ENCODE results near the gene STX10. TPM values are rescaled to one million over a fixed set of nuclear protein-coding genes. Genes with fewer than 3 reads are reported as not detected.

The STX10 gene
- polyA plus RNA-seq, 1 of the 3 experiments (the other 2 are of a cell fraction) = 163 TPM

DNA sequence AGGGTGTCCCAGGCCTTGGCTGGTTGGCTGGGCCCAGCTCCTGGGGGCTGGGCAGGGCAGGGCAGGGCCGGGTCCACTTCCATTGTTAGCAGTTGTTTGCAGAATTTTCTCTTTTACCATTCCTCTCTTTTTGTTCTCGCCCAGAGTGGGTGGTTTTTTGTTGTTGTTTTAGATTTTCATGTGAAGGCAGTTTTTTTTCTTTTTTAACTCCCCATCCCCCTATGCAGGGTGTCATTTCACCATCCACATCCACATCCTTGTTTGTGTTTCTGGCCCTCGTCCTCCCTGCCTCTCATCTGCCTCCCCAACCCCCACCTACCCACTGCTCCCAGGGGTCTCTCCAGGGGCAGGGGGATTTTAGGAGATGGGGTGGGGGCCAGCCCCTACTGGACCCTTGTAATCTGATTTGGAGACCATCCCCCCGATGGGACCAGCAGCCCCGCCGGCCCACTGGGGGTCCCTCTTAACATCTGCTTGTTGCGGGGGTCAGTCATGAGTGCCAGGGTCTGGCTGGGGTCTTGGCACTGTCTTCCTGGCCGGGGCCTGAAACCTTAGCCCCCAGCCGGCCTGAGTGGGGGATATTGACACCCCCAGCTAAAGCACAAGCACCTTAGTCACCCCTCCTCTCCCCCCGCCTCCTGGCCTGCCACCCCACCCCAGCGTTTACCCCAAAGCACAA is 10.4 kb downstream of the STX10 start:
- H3K36me3 ChIP-seq (replicated peaks in 1 of 2; ENCODE audit: control insufficient read depth in 1 of 2, insufficient read depth in 2 of 2, low read length in 1 of 2) = peaks cover 19 to 43% of the 10 kb centered on the region in 2 experiments
- H3K4me3 ChIP-seq (ENCODE audit: low read depth in 2 of 2, low read length in 1 of 2) = no peak overlapping the region
- no peak for TF ChIP-seq FOXJ3 (CRISPR knock-in tag; IDR thresholded peaks at IDR 0.05)
- 0 out of 2 replicates have a peak, but pooled peaks cover 4% of the 10 kb centered on the region for H4K20me1 ChIP-seq (ENCODE audit: insufficient read depth)
- ChIA-PET CTCF (no interaction called here), POLR2A (interaction anchor here (1.0 kb wide), 1 partner anchor 10 kb away, joined by 4 read pairs; the partner anchor contains the start of genes IER2 and STX10)
- no peaks in the 10 kb centered on the region for H3K9me2 ChIP-seq
- no peaks in the 10 kb centered on the region for H3K4me1 ChIP-seq (ENCODE audit: control insufficient read depth in 1 of 2, insufficient read depth in 2 of 2, low read depth in 1 of 2, low read length in 1 of 2)
- H3K4me2 ChIP-seq = no peak overlapping the region
- no peak overlapping the region for H3K9ac ChIP-seq
- H3K27me3 ChIP-seq (ENCODE audit: insufficient read depth) = no peaks in the 10 kb centered on the region
- H3K9me3 ChIP-seq = no peaks in the 10 kb centered on the region
- no peak overlapping the region for H2AFZ ChIP-seq (ENCODE audit: low read depth)
- H3K79me2 ChIP-seq (ENCODE audit: insufficient read depth) = peaks cover 14% of the 10 kb centered on the region; the same call in 1 of the 2 replicates
- H3F3A ChIP-seq (replicated peaks; ENCODE audit: insufficient read depth) = peaks cover 14% of the 10 kb centered on the region
- no peak for DNase-seq
- no peak overlapping the region for H3K27ac ChIP-seq (ENCODE audit: low read depth in 2 of 2, low read length in 1 of 2)
- WGBS (ENCODE audit: low lambda C conversion rate) = 67% methylated on average over 4 of the region's 11 CpGs

DNA sequence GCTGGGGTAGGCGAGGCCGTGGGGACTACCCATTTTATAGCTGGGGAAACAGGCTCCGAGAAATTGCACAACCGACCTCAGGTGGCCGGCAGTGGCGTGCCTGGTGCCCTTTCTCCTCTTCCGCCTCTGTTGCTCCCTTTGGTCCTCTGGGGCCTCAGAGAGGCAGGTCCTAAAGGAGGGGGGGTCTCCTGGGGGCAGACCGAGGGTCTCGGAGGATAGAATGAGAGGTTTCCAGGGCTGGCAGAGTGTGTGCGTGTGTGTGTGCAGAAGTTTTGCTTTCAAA is 11.3 kb downstream of the STX10 start:
- no peak overlapping the region for H3K4me2 ChIP-seq
- no peak overlapping the region for H3K9ac ChIP-seq
- no peak for DNase-seq
- H4K20me1 ChIP-seq (ENCODE audit: insufficient read depth) = peaks cover 13% of the 10 kb centered on the region
- H3K9me2 ChIP-seq = no peaks in the 10 kb centered on the region
- H3F3A ChIP-seq (replicated peaks; ENCODE audit: insufficient read depth) = peaks cover 14% of the 10 kb centered on the region
- no peaks in the 10 kb centered on the region for H3K9me3 ChIP-seq
- peaks cover 14 to 43% of the 10 kb centered on the region in 2 experiments for H3K36me3 ChIP-seq (replicated peaks in 1 of 2; ENCODE audit: control insufficient read depth in 1 of 2, insufficient read depth in 2 of 2, low read length in 1 of 2)
- no peak for TF ChIP-seq SIN3A (IDR thresholded peaks at IDR 0.05; ENCODE audit: borderline replicate concordance, low read depth, low read length)
- TF ChIP-seq FOSL2 (IDR thresholded peaks at IDR 0.05; ENCODE audit: borderline replicate concordance, low read depth) = no peak
- TF ChIP-seq GATA2 (CRISPR knock-in tag; IDR thresholded peaks at IDR 0.05) = no peak
- TF ChIP-seq FOXJ3 (CRISPR knock-in tag; IDR thresholded peaks at IDR 0.05) = no peak
- TF ChIP-seq, protein P1, sequence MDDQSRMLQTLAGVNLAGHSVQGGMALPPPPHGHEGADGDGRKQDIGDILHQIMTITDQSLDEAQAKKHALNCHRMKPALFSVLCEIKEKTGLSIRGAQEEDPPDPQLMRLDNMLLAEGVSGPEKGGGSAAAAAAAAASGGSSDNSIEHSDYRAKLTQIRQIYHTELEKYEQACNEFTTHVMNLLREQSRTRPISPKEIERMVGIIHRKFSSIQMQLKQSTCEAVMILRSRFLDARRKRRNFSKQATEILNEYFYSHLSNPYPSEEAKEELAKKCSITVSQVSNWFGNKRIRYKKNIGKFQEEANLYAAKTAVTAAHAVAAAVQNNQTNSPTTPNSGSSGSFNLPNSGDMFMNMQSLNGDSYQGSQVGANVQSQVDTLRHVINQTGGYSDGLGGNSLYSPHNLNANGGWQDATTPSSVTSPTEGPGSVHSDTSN (IDR thresholded peaks at IDR 0.05) = no peak
- TF ChIP-seq, protein P2, sequence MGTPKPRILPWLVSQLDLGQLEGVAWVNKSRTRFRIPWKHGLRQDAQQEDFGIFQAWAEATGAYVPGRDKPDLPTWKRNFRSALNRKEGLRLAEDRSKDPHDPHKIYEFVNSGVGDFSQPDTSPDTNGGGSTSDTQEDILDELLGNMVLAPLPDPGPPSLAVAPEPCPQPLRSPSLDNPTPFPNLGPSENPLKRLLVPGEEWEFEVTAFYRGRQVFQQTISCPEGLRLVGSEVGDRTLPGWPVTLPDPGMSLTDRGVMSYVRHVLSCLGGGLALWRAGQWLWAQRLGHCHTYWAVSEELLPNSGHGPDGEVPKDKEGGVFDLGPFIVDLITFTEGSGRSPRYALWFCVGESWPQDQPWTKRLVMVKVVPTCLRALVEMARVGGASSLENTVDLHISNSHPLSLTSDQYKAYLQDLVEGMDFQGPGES (IDR thresholded peaks at IDR 0.05; ENCODE audit: low read depth, low read length) = no peak
- no peak for TF ChIP-seq EP300 (IDR thresholded peaks at IDR 0.05; ENCODE audit: borderline replicate concordance in 1 of 2, low read depth in 1 of 2, low read length in 1 of 2)
- TF ChIP-seq, protein P3, sequence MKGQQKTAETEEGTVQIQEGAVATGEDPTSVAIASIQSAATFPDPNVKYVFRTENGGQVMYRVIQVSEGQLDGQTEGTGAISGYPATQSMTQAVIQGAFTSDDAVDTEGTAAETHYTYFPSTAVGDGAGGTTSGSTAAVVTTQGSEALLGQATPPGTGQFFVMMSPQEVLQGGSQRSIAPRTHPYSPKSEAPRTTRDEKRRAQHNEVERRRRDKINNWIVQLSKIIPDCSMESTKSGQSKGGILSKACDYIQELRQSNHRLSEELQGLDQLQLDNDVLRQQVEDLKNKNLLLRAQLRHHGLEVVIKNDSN (IDR thresholded peaks at IDR 0.05; ENCODE audit: borderline replicate concordance, low read depth) = no peak
- TF ChIP-seq, protein P4, sequence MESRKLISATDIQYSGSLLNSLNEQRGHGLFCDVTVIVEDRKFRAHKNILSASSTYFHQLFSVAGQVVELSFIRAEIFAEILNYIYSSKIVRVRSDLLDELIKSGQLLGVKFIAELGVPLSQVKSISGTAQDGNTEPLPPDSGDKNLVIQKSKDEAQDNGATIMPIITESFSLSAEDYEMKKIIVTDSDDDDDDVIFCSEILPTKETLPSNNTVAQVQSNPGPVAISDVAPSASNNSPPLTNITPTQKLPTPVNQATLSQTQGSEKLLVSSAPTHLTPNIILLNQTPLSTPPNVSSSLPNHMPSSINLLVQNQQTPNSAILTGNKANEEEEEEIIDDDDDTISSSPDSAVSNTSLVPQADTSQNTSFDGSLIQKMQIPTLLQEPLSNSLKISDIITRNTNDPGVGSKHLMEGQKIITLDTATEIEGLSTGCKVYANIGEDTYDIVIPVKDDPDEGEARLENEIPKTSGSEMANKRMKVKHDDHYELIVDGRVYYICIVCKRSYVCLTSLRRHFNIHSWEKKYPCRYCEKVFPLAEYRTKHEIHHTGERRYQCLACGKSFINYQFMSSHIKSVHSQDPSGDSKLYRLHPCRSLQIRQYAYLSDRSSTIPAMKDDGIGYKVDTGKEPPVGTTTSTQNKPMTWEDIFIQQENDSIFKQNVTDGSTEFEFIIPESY (IDR thresholded peaks at IDR 0.05; ENCODE audit: borderline replicate concordance, low read depth) = no peak
- no peak for TF ChIP-seq JUND (IDR thresholded peaks at IDR 0.05)
- no peak for TF ChIP-seq FOXM1 (IDR thresholded peaks at IDR 0.05; ENCODE audit: low read depth)
- no peak for TF ChIP-seq SMC3 (IDR thresholded peaks at IDR 0.05; ENCODE audit: low read depth, low read length)
- no peak for TF ChIP-seq RFX5 (IDR thresholded peaks at IDR 0.05; ENCODE audit: low read length)
- no peak for TF ChIP-seq GABPA (IDR thresholded peaks at IDR 0.05; ENCODE audit: low read depth)
- no peak for TF ChIP-seq RXRA (IDR thresholded peaks at IDR 0.05; ENCODE audit: borderline replicate concordance, low read depth)
- TF ChIP-seq NRF1 (IDR thresholded peaks at IDR 0.05; ENCODE audit: low read depth, low read length) = no peak
- TF ChIP-seq, protein P5, sequence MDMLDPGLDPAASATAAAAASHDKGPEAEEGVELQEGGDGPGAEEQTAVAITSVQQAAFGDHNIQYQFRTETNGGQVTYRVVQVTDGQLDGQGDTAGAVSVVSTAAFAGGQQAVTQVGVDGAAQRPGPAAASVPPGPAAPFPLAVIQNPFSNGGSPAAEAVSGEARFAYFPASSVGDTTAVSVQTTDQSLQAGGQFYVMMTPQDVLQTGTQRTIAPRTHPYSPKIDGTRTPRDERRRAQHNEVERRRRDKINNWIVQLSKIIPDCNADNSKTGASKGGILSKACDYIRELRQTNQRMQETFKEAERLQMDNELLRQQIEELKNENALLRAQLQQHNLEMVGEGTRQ (IDR thresholded peaks at IDR 0.05; ENCODE audit: borderline replicate concordance, low read depth, low read length) = no peak
- TF ChIP-seq TAF1 (IDR thresholded peaks at IDR 0.05; ENCODE audit: borderline replicate concordance, low read depth, low read length) = no peak
- TF ChIP-seq RCOR1 (IDR thresholded peaks at IDR 0.05; ENCODE audit: low read length) = no peak
- no peak for TF ChIP-seq MXI1 (IDR thresholded peaks at IDR 0.05; ENCODE audit: low read depth, low read length)
- H3K27me3 ChIP-seq (ENCODE audit: insufficient read depth) = no peaks in the 10 kb centered on the region
- no peaks in the 10 kb centered on the region for H3K4me1 ChIP-seq (ENCODE audit: control insufficient read depth in 1 of 2, insufficient read depth in 2 of 2, low read depth in 1 of 2, low read length in 1 of 2)
- peaks cover 23% of the 10 kb centered on the region for H3K79me2 ChIP-seq (ENCODE audit: insufficient read depth)
- 93% methylated on average over 8 of the region's 10 CpGs for WGBS (ENCODE audit: low lambda C conversion rate)
- ChIA-PET POLR2A (interaction anchor here (1.0 kb wide), 1 partner anchor 11 kb away, joined by 4 read pairs; the partner anchor contains the start of genes IER2 and STX10), CTCF (interaction anchor here (0.5 kb wide), 1 partner anchor 933 kb away, joined by 3 read pairs; no protein-coding TSS in a partner anchor)
- H3K4me3 ChIP-seq (ENCODE audit: low read depth in 2 of 2, low read length in 1 of 2) = no peak overlapping the region
- H2AFZ ChIP-seq (ENCODE audit: low read depth) = no peak overlapping the region
- H3K27ac ChIP-seq (ENCODE audit: low read depth in 2 of 2, low read length in 1 of 2) = no peak overlapping the region
